HG02970 (cell line): ENCODE measurements around the gene SEC31B.

Experiments
- ATAC-seq: cut with Tn5 transposase; IDR thresholded peaks from one replicate; pipeline ENCODE4 v1.9.1; 2021; ENCODE audit warnings: mild to moderate bottlenecking, moderate library complexity, moderate number of reproducible peaks; ENCODE audit not compliant: unreplicated experiment, low FRiP score

SEC31B gene

DNA sequence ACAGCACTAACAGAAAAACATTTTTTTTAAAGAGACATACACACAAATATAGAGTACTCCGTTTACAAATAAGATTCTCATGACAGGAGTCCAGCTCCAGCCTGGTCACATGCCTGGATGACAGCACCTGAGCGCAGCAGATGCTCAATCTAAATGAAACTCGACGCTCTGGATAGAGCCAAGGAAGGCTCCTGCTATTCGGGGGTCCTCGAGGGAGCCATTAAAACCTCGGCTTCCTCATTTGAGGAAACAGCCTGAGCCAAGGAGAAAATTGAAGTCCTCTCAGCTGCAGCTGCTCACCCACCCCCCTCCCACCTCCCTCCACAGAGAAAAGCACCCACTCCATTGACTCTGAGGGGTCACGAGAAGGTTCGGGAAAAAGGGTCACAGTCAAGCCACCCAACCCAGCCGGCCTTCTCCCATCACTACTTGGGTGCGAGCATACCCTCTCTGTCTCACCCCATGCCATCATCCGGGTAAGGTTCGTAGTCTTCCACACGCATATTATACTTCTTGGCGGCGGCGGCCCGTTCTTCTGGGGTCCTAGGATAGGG, 9.3 kb upstream of the SEC31B start:
- ATAC-seq = no peak

DNA sequence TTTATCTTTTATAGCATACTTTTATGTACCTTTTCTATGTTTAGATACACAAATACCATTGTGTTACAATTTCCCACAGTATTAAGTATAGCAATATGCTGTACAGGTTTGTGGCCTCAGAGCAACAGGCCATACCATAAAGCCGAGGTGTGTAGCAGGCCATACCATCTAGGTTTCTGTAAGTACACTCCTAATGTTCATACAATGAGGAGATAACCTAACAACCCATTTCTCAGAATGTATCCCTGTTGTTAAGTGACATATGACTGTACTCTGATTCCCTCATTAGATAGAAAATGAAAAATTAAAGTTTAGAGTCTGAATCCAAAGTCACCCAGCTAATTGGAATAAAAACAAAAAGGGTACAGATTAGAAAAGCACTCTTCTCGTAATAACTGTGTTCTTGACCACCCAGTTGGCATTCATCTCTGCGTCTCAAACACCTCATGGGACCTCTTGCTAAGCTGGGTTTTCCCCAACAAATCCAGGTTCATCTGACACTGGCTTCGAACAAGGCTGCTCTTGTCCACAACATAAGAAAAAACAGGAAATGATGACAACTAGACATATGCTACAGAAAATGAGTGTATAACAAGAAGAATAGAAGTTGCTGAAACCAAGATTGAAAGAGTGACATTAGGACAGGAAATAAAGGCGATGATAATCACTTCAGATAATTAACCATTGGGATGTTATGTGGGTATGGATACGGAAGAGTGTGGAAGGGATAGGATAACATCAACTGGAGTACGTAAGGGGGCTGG, 8.6 kb upstream of the SEC31B start:
- no peak for ATAC-seq

DNA sequence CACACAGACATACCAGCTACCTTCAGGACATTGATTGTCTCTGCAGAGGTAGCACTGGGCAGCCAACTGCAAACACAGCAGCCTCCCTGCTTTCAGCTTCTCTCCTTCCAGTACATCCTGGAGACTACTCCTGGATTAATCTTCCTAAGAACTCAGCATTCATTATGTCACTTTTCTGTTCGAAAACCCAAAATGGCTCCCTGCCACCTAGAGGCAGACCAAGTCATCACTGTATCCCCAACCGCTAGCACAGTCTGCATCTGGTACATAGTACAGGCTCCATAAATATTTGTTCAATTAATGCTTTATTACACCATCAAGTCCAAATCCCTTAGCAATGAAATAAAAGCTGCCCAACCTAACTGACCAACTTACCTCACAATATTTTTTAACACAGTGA, 5.0 kb upstream of the SEC31B start:
- ATAC-seq = no peak

DNA sequence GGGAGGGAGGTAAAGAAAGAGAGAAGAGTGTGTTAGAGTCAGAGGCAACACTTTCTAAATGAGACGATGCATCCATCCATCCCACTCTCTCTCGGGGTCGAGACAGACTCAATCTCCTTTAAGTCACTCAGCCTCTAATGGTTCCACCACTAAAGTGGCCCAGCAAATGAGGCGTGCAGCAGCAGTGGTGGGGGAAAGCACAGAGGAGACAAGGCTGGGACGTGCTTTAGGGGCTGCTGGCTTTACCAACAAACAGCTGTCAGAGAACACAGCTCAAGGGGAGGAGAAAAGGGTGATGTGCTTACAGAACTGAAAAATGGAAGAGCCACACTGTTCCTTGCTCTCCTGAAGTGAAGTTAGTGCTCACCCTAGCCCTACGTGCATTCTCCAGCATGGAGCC, 4.5 kb upstream of the SEC31B start:
- no peak for ATAC-seq

DNA sequence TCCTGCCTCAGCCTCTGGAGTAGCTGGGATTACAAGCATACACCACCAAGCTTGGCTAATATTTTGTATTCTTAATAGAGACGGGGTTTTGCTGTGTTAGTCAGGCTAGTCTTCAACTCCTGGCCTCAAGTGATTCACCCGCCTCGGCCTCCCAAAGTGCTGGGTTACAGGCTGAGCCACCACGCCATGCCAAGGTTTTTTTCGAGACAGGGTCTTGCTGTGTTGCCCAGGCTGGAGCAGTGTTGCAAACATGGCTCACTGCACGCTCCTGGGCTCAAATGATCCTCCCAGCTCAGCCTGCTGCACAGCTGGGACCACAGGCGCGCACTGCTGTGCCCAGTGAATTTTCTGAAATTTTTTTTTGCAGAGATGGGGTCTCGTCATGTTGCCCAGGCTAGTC, 3.3 kb upstream of the SEC31B start:
- no peak for ATAC-seq

DNA sequence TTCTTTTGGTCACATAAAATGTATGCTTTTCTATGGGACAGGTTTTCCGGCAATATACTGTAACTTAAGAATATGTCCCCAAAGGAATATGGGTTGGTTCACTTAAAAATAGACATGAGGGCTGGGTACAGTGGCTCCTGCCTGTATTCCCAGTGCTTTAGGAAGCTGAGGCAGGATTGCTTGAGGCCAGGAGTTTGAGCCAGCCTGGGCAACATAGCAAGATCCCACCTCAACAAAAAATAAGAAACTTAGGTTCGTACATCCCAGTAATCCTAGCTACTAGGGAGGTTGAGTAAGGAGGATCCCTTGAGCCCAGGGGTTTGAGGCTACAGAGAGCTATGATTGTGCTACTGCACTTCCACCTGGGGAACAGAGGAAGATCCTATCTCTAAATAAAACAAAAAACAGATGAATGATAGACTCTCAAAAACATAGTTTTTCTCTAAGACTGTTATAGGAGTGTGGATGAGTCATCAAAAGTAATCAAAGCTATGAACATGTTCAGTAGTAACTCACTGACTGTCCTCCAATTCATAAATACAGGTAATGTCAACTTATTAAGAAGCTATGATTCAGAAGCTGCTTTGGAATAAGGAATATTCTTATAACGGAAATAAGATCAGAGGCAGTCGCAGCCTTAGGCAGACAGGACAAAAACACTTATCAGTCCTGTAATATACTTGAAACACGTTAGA, 2.6 kb upstream of the SEC31B start:
- ATAC-seq = no peak

DNA sequence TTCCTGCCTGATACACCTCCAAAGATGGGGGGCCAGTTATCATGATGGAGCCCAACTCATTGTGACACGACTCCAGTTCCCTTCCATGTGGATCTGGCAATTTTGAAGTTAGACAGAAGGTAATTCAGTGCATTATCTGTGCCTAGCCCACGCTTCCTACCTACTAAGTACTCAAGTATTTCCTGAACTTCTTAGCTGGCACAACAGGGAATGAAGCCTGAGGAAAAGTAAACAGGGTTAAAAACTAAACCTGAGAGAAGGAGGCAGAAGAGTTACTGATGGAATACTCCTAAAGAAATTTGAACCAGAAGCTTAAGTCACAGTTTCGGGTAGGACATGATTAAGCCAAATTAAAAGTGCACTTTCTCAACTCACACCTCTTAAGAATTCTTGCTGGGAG, 1.1 kb upstream of the SEC31B start:
- ATAC-seq = no peak

DNA sequence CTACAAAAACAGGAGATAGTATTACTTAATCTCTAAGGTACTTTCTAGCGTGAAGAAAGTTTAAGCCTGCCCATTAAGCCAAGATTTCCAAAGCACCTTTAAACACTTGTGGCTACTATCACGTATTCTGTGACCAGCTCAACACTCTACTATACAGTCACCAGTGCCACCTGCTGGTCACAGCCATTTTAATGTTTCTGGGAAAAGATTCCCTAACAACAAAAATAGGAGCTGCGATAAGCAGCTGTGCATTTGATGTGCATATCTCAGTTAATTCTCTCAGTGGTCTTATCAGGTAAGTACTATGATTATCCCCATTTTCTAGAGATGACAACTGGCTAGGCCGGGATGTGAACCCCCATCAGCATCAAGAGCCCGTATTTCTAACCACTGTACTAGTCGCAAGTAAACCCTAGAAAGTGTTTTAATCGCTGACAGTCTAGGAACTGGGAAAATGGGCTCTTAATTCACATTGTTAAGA, 860 bp downstream of the SEC31B start:
- ATAC-seq = no peak

DNA sequence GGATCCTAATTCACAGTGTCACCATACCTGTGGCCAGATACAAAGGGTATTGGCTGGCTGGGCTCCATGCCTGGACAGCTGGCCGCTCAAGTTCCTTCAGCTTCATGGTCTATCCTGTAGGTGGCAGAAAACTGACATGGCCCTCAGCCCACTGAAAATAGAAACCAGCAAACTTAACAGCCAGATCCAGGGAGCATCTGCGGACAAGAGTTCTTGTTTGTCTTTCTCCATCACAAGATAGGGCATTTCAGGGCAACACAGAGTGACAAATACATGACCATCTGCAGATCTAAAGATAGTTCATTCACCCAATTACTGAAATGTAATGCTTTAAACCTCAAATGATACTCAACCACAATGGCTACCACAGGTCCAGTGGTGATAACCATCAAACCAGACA, 2.8 kb downstream of the SEC31B start:
- ATAC-seq = no peak

DNA sequence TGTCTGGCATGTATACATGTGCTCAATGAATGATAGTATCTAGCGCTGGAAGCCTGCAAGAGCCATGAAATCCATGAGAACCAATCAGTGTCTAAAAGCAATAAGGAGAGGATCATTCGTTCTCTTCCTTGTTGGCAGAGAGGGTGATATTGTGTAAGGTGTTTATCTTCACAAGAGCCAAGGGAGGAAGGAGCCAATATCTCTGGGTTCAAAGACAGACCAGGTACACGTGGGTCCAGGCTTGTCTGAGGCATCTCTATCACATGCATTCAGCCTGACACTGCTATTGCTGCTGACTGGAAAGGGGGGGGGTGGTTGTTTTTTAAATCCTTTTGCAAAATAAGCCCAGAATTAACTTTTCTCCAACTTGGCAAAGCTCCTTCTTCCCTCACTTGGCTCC, 4.0 kb downstream of the SEC31B start:
- no peak for ATAC-seq

DNA sequence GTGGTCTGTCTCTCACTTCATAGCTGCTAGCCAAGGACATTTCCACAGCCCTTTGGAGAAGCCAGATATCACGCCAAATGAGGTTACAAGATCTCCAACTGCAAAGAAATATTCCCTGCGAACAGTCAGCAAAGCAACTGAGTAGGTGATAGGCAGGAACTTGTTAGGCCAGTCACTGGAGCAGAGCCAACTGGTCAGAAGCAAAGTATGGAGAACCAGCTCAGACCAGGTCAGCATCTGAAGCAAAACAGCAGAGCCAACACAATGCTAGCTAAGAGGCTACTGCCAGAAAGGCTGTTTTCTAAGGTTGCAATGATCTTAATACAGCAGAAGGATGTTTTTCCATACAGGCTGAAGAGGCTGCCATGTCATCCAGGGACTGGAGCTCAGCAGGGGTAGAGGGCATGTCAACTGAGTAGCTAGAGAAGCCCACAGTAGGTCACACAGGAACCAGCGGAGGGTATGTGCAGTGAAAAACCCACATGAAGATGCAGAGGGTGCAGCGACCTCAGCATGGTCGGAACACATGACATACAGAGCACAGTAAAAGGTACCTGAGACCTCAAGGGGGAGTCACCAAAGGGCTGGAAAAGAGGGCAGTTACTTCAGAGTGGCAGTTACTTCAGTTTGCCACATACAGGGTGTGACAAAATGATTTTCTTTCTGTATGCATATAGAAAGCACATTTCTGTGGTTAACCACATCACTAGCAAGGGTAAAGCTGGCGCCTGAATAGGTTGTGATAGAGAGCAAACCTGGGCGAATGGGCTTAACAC, 8.9 kb downstream of the SEC31B start:
- ATAC-seq = no peak

DNA sequence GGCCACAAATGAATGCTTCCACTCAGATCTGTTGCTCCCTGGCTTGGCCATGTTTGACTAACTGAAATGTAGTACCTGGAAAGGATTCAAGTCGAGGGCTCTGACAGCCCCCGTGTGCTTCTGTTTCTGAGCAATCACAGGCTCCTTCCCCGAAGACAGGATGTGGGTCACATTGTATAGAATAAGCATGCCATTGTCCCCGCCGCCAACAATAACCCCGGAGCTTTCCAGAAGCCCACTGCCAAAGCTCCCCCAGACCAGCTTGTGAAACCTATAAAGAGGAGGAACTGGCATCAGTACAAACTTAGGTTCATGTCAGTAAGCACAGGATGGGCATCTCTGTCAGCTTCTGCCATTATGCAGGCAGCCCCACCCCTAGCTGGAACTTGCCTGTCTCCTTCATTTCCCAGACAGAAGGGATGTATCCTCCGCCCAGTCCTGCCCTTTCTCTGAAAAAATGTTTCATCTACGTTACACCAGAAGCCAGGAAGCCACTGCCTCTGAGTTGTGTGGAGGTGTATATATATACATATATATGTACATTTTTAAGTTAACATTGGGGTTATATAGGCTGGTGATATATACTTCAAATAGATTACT, 10.3 kb downstream of the SEC31B start:
- no peak for ATAC-seq

DNA sequence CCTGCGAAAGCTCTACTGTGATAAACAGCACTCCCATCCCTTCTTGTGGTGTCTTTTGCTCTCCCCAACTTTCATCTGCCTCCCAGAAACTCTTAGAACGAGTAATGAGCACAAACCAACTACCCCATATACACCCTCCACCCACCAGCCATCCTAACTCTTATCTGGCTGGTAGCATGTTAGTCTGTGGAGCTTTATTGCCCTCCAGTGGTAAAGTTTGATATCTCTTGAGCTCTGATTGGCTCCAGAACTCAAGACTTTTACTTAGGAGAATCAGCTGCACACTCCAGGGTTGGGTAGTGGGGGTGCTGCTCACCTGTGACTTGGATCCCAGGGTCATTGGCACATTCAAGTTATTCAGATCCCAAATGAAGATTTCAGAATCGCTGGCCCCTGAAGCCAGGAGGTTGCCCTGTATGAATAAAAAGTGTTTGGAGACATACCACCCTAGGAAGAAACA, 10.9 kb downstream of the SEC31B start:
- no peak for ATAC-seq

DNA sequence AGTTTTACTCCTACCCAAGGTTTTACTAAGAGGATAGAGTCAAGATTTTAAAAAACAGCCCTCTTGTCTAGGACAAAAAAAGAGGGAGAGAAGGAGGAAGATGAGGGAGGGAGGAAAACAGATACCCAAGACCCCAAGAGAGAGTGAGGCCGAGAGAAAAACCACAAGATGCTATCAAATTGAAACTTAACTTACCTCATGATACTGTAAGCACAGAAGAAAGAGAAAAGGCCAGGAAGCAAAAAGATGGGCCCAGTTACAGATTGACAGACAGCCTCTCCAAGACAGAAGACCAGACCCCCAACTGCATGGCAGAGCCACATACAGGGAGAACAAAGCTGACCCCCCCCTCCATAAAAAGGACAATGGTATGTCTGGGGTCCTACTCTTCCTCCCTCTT, 11.4 kb downstream of the SEC31B start:
- ATAC-seq = no peak

DNA sequence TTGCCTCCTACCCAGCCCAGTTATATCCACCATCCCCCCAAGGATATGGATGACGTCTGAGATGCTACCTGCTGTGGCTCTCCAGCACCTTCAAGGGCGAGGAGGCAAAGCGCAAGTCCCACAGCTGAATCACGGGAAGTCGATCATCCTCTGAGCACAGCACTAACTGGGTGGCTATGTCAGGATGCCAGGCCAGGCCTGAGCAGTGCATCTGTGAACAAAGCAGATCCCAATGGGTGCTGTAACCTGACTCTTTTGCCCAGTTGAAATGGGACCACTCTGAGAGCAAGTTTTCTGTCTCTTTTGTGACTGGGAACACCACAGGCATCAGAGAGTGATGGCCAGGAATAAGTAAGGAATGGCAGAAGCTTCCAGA, 12.3 kb downstream of the SEC31B start:
- no peak for ATAC-seq

DNA sequence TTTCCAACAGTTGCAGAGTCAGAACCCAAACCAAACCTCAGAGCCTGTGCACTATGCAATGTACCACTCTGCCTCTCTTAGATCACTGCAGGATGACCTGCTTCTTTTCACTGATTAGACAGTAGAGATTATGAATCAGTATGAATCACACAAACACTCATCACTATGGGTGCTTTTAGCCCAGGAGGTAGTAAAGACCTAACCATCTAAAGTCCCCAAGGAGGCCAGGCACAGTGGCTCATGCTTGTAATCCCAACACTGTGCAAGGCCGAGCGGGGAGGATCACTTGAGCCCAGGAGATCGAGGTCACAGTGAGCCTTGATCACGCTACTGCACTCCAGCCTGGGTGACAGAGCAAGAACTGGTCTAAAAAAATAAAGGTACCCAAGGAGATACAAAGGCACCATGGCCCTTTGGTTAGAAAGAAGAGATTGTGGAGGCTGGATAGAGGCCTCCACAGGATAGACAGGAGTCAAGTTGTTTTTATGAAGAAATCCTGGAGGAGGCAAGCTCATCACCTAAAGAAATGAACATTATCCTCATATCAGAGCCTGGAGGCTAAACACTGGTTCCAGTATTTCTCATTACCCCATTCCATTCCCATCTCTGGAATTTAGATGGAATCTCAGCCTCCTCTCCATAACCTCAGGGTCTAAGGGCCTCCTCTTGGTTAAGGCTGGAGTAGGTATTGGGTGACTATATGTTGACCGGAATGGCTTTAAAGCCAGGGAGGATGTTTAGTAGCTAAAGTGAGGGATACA, 12.9 kb downstream of the SEC31B start:
- no peak for ATAC-seq

DNA sequence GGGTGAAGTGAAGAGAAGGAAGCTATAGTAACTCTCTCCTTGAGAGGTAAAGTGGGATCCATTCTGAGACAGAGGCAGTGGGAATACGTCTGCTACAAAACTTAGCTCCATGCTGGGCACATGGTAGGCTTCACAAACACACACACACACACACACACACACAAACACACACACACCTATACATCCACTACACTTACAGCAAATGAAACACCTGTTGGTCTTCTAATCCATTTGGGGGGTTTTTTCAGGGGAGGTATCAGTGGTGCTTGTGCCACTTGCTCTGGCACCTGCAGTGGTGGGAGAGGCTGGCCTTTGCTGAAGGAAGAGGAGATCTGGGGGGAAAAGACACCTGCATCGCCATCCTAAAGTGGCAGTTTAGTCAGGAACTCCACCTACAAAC, 14.5 kb downstream of the SEC31B start:
- no peak for ATAC-seq

DNA sequence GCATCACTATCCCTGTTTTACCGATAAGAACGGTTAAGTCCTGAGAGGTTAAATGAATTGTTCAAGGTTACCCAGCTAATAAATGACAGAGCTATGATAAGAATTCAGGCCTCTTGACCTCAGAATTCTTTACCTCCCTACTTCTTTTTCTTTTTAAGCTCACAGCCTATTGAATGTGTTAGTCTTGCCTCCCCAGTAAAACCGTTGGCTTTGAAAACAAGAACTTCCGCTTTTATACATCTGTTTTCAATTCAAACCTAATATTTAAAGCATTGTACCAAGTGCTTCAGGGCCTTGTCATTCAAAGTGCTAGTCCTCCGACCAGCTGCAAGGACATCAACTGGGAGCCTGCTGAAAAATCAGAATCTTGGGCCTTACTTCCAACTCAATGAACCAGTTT, 15.6 kb downstream of the SEC31B start:
- ATAC-seq = no peak

DNA sequence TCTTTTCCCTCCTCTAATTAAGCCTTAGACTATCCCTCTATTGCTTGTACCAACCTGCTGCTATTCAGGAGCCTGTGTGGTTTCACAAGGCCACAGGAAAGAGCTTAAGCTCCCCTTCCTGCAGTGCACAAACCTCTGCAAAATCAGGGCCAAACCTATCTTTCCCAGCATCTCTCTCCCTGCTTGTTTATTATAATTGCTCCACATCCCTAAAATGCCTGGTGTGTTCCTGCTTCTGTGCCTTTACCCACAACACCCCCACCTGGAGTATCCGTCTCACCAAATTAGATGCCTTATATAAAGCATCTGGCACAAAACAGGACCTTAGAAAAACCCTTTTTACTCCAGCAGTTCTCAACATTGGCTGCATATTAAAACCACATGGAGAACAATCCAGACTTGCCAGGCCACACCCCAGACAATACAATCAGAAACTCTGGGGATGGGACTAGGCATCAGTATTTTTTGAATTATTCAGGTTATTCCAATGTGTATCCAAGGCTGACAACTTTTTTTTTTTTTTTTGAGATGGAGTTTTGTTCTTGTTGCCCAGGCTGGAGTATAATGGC, 16.7 kb downstream of the SEC31B start:
- no peak for ATAC-seq

DNA sequence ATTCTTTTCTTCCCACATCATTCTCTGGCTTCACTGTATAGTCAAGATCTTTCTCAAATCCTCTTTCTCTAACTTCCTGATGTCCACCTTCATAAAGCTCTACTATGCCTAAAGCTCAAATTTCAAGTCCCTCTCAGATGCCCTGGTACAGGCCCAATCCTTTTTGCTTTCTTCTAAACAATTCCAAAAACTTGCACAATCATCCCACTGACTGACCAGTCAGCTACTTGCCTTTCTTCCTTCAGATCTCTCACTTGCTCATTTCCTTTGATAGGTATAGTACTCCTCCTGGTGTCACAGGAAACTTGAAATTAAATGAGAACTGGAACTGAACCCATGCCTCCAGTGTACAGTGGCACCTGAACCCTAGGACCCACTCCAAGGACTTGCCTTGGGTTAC, 18.2 kb downstream of the SEC31B start:
- ATAC-seq = no peak
